Neural crest cell (in vitro differentiated cells): Measurements from ENCODE around the gene C11orf86. TPM values are rescaled to one million over a fixed set of nuclear protein-coding genes. Genes with fewer than 3 reads are reported as not detected.

Source experiments
- DNase-seq: peaks from one replicate; pipeline ENCODE4 v3.0.0; 2021; ENCODE audit warnings: low read depth, mixed read lengths, low spot score
- H3K27ac Mint-ChIP-seq: one replicate; pipeline ENCODE4 v1.8.0; 2021; ENCODE audit warnings: mild to moderate bottlenecking, mixed read lengths; ENCODE audit not compliant: unreplicated experiment
- H3K27me3 Mint-ChIP-seq: 2 replicates; pipeline ENCODE4 v1.8.0; 2021; ENCODE audit warnings: low read depth, mild to moderate bottlenecking, mixed read lengths
- H3K36me3 Mint-ChIP-seq: 2 replicates; pipeline ENCODE4 v1.8.0; 2021; ENCODE audit warnings: low read depth, mild to moderate bottlenecking, mixed read lengths
- H3K4me1 Mint-ChIP-seq: 2 replicates; pipeline ENCODE4 v1.8.0; 2021; ENCODE audit warnings: mixed read lengths
- H3K4me3 Mint-ChIP-seq: one replicate; pipeline ENCODE4 v1.8.0; 2021; ENCODE audit warnings: mild to moderate bottlenecking, mixed read lengths
- H3K9me3 Mint-ChIP-seq: 2 replicates; pipeline ENCODE4 v1.8.0; 2021; ENCODE audit warnings: mixed read lengths
- total RNA-seq: library from RNA; stranded (reverse); gene quantifications from 2 replicates; pipeline ENCODE4 v1.2.1, GENCODE V29; 2021
- TF ChIP-seq, protein P1 (sequence below): fragments of 200-600 bp; sonication (generic); conservative IDR thresholded peaks from 2 replicates; pipeline ENCODE4 v1.5.0; 2021; ENCODE audit warnings: antibody characterized with exemption, mild to moderate bottlenecking

Gene C11orf86
- total RNA-seq, 1 donor from 2014 or later, result not detected

DNA sequence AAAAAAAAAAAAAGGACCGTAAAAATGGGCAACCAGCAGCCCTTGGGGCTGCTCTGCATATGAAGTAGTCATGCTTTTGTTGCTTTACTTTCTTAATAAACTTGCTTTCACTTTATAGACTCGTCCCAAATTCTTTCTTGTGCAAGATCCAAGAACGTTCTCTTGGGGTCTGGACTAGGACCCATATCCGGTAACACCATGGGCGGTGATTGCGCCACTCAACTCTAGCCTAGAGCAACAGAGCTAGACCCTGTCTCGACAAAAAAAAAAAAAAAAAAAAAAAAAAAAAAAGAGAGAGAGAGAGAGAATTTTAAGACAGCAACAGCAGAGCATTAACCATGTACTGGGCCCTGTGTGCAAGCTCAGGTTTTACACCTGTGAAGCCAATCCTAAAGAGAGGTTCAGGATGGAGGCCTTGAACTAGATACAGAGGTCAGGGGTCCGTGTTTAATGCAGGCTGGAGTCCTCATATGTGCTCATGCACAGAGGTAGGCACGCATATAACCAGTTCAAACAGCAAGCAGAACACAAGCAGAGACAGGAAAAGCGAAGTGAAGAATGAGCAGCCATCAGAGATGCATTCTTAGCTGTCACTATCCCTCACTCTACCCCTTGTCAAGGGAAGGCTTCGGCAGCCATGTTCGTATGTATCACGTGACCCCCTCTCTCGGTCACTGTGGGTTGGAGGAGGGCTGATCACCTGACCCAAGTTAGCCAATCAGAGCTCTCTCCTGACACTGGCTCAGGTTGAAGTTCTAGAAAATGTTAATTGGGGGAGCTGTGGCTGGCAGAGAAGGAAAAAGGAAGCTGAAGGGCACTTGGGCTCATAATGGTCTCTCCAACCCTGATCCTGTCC, 31.2 kb downstream of the C11orf86 start:
- TF ChIP-seq, protein P1, sequence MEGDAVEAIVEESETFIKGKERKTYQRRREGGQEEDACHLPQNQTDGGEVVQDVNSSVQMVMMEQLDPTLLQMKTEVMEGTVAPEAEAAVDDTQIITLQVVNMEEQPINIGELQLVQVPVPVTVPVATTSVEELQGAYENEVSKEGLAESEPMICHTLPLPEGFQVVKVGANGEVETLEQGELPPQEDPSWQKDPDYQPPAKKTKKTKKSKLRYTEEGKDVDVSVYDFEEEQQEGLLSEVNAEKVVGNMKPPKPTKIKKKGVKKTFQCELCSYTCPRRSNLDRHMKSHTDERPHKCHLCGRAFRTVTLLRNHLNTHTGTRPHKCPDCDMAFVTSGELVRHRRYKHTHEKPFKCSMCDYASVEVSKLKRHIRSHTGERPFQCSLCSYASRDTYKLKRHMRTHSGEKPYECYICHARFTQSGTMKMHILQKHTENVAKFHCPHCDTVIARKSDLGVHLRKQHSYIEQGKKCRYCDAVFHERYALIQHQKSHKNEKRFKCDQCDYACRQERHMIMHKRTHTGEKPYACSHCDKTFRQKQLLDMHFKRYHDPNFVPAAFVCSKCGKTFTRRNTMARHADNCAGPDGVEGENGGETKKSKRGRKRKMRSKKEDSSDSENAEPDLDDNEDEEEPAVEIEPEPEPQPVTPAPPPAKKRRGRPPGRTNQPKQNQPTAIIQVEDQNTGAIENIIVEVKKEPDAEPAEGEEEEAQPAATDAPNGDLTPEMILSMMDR, result no peak
- no peaks in the 10 kb centered on the region for H3K9me3 Mint-ChIP-seq
- peaks cover 19% of the 10 kb centered on the region for H3K4me1 Mint-ChIP-seq
- peak; percentile 26 for DNase-seq
- peak overlapping the region; percentile 5 for H3K27ac Mint-ChIP-seq
- H3K36me3 Mint-ChIP-seq, result no peaks in the 10 kb centered on the region
- H3K4me3 Mint-ChIP-seq, result no peak overlapping the region
- peaks cover 5% of the 10 kb centered on the region for H3K27me3 Mint-ChIP-seq

DNA sequence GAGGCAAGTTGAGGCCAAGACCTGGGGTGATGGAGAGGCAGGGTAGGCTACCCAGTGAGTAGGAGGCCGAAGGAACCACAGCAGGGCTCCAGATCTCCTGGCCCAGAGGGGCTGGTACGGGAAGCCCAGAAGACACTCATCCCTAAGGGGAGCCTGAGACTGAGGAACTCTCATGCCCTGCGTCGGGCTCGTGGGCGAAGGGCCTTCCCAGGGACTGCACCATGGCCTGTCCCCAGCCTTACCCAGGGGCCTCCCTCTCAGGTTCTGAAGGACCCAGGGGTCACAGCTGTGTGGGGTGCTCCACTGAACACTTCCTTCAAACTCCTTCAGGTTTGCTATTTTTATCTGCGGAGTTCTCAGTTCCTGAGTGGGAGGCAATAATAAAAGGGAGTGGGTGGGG, 32.0 kb downstream of the C11orf86 start:
- Mint-ChIP-seq H3K27me3 (peaks cover 5% of the 10 kb centered on the region), H3K4me3 (no peak overlapping the region), H3K9me3 (no peaks in the 10 kb centered on the region), H3K36me3 (no peaks in the 10 kb centered on the region), H3K27ac (no peak overlapping the region), H3K4me1 (peaks cover 16% of the 10 kb centered on the region)
- TF ChIP-seq, protein P1, result no peak
- no peak for DNase-seq

DNA sequence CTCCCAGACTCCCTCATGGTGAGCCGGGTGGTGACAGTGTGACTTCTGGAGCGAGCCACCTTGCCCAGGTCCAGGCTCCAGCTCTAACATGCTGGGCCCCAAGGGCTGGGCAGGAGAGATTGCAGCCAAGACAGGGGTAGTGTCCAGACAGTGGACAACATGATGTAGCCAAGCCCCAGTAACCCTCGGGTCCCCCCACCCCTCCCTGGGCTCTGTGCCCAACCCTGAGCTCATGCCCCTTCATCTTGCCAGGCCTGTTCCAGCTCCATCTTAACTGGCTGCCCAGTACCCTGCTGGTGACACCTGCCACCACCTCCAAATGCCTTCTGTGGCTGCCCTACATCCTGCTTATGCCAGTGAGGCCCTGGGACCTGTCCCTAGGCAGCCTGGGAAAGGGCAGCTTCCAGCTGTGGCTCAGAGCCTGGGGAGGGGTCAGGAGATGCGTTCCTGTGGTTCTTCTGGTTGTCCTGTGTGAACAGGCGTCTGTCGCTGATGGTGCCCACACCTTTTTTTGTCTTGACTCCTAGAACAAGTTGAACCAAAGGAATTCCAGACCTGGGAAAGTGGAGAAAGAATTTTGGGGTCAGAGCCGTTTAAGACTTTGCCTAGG, 35.3 kb downstream of the C11orf86 start:
- DNase-seq, result no peak
- H3K9me3 Mint-ChIP-seq, result no peaks in the 10 kb centered on the region
- no peak overlapping the region for H3K4me3 Mint-ChIP-seq
- H3K27ac Mint-ChIP-seq, result no peak overlapping the region
- TF ChIP-seq, protein P1, result no peak
- no peaks in the 10 kb centered on the region for H3K27me3 Mint-ChIP-seq
- H3K4me1 Mint-ChIP-seq, result peaks cover 8% of the 10 kb centered on the region
- H3K36me3 Mint-ChIP-seq, result no peaks in the 10 kb centered on the region

DNA sequence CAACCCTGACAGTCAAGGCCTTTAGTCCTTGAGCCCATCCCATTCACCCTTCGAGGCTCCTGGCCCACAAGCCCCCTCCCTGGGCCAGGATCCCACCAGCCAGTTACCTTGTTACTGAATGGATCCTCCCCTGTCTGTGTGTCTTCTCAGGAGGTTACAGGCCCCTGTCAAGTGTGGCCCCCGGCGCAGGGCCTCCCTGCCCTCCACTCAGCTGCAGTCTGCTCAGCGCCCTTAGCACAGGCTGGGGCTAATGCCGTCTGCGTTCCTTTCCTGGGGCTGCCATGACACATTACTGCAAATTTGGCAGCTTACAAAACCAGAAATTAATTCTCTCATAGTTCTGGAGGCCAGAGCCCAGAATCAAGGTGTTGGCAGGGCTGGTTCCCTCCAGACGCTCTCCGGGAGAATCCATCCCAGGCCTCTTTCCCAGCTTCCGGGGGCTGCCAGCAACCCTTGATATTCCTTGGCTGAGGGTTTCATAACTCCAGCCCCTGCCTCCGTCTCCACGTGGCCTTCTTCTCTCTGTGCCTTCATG, 38.5 kb downstream of the C11orf86 start:
- Mint-ChIP-seq H3K36me3 (no peaks in the 10 kb centered on the region), H3K4me1 (no peaks in the 10 kb centered on the region), H3K27me3 (peaks cover 3% of the 10 kb centered on the region), H3K9me3 (no peaks in the 10 kb centered on the region), H3K4me3 (no peak overlapping the region), H3K27ac (no peak overlapping the region)
- TF ChIP-seq, protein P1, result no peak
- DNase-seq, result no peak

DNA sequence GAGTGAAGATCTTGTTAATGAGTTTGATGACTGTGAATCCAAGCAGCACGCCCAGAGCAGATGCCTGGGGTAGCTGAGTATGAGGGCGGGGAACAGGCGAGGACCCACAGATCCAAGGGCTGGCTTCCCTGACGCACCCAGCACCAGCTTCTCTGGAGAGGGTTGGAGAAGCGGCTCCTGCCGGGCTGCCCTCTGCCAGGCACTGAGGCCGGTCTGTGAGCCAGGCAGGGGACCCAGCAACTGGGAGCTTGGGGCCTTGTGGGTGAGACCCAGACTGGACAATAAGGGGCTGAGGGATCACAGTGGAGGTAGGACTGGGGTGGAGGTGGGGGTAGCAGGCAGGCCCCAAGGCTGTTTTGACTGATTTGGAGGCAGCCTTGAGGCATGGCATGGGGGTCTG, 39.2 kb downstream of the C11orf86 start:
- no peaks in the 10 kb centered on the region for H3K36me3 Mint-ChIP-seq
- TF ChIP-seq, protein P1, result no peak
- H3K27me3 Mint-ChIP-seq, result peaks cover 6% of the 10 kb centered on the region
- no peaks in the 10 kb centered on the region for H3K9me3 Mint-ChIP-seq
- no peak overlapping the region for H3K4me3 Mint-ChIP-seq
- DNase-seq, result no peak
- H3K4me1 Mint-ChIP-seq, result no peaks in the 10 kb centered on the region
- H3K27ac Mint-ChIP-seq, result no peak overlapping the region
